Ovary (tissue), 3 donors: Measurements from ENCODE around the gene FAM98B.

ENCODE experiments used
- CTCF ChIP-seq, 3 donors: fragments of 450-650 bp in 2 of 3; fragments of 200-600 bp in 1 of 3; IDR thresholded peaks; one replicate each; pipeline versions ENCODE4 v1.5.1 to v1.8.0; 2016 to 2022; ENCODE audit warnings: antibody characterized with exemption in 3 of 3, mild to moderate bottlenecking in 1 of 3
- EP300 ChIP-seq: sonication (generic); formaldehyde crosslinking; IDR thresholded peaks from one replicate; pipeline ENCODE4 v1.6.1; 2017; ENCODE audit warnings: antibody characterized with exemption
- POLR2A ChIP-seq: fragments of 450-650 bp; IDR thresholded peaks from one replicate; pipeline ENCODE4 v1.6.1; 2017; ENCODE audit warnings: antibody characterized with exemption, mild to moderate bottlenecking, moderate library complexity
- donor health status: DM: no; HTN: no; CAD: no.

DNA sequence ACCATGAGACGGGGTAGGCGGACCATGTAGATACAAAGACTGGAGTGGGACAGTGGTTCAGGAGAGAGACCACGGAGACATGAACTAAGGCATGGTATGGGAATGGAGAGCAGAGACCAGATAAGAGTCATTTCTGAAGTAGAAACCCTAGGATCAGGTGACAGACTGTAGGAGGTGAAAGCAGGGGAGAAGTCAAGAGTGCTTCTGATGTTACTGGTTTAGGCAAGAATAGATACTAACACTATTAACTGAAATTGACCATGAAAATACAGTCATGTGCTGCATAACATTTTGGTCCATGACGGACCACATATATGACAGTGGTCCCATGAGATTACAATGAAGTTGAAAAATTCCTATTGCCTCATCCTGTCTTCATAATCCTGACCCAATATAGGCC is 69.0 kb downstream of the FAM98B start:
- TF ChIP-seq CTCF (IDR thresholded peaks at IDR 0.05) (no peak), POLR2A (no peak), EP300 (no peak)
